Activated T-cell treated with anti-CD3 and anti-CD28 coated beads, Interleukin-2, amount 50 U/mL, for 4 hours (primary cell): ENCODE data around the gene FOCAD. TPM values are rescaled to one million over a fixed set of nuclear protein-coding genes. Genes with fewer than 3 reads are reported as not detected.

Experiments used
- ATAC-seq, 2 donors: fragments of 200-7000 bp; cut with Tn5 transposase; one replicate each; pipeline ENCODE4 v1.10.0; 2021
- DNase-seq: peaks from one replicate; pipeline ENCODE4 v3.0.0-alpha.2; 2020
- H3K27me3 Mint-ChIP-seq: one replicate; pipeline ENCODE4 v1.8.0; 2021; ENCODE audit warnings: low read depth, mixed read lengths
- H3K36me3 Mint-ChIP-seq: one replicate; pipeline ENCODE4 v1.8.0; 2022; ENCODE audit warnings: mixed read lengths; ENCODE audit not compliant: insufficient read depth
- H3K4me1 Mint-ChIP-seq: one replicate; pipeline ENCODE4 v1.8.0; 2021; ENCODE audit warnings: low read depth, mixed read lengths
- H3K4me3 Mint-ChIP-seq: one replicate; pipeline ENCODE4 v1.8.0; 2021; ENCODE audit warnings: mild to moderate bottlenecking, moderate library complexity, mixed read lengths
- H3K9me3 Mint-ChIP-seq: one replicate; pipeline ENCODE4 v1.8.0; 2021; ENCODE audit warnings: mixed read lengths
- total RNA-seq, 3 donors: library from RNA; stranded (reverse); gene quantifications; one replicate each; pipeline ENCODE4 v1.2.1, GENCODE V29; 2021

FOCAD gene
- total RNA-seq, 3 donors from 2014 or later, result 15.5 to 19.9 (median 18.6) TPM

DNA sequence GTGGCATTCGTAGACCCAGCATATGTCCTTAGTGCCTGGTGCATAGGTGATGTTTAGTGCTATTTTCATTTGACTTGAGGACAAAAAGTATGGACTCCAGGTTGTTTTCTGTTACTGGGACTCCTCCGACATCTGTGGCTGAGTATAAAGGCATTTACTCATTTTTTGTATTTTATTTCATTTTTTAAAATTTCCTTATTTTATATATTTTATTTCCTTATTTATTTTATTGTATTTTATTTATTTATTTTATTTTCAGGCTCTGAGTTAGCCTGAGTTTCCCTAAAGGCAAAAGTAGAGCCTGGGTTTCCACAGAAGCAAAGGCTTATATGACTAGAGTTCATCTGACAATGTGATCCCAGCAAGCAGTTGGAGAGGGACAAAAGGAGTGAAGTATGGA is 91.6 kb downstream of the FOCAD start:
- peaks cover 30% of the 10 kb centered on the region for H3K36me3 Mint-ChIP-seq
- H3K4me1 Mint-ChIP-seq, result no peaks in the 10 kb centered on the region
- peaks cover 5% of the 10 kb centered on the region for H3K9me3 Mint-ChIP-seq
- ATAC-seq (no peak), DNase-seq (no peak)
- H3K4me3 Mint-ChIP-seq, result no peak overlapping the region
- H3K27me3 Mint-ChIP-seq, result no peaks in the 10 kb centered on the region

DNA sequence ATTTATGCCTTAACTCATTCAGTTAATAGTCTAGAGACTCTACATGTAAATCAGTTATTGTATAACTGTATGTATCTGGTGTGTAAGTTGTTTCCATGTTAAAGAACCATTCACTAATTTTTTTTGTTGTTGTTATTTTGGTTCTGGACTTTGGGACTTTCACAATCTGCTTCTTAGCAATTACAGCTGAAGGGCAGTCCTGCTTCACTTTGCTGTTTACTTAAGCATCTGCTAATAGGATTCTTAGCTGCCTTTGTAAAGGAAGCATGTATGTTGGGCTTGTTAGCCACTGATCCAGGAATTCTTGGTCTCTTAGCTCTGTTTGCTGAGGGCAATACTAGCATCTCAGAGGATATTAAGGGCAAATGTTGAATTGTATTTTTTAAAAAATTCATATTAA is 97.0 kb downstream of the FOCAD start:
- ATAC-seq (no peak), DNase-seq (no peak)
- Mint-ChIP-seq H3K4me1 (peaks cover 1% of the 10 kb centered on the region), H3K27me3 (no peaks in the 10 kb centered on the region), H3K4me3 (no peak overlapping the region), H3K9me3 (no peaks in the 10 kb centered on the region), H3K36me3 (peaks cover 15% of the 10 kb centered on the region)

DNA sequence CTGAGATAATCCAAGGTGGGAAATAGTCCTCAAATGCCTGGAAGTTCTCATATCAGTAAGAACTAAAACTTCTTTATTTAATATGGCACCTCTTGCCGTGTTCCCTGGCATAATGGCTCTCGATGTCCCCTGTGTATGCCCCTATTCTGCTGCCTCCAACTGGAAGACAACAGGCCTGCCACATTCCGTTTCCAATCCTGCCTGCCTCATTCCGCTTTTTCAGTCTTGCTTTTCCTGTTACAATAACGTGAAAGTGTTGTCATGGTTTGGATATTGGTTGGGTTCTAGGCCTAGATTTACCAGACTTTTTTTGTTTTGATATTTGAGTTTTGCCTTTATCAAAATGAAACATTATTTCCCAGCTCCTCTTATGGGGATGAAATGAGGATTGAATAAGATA is 98.2 kb downstream of the FOCAD start:
- Mint-ChIP-seq H3K4me1 (peaks cover 1% of the 10 kb centered on the region), H3K9me3 (no peaks in the 10 kb centered on the region), H3K36me3 (peaks cover 16% of the 10 kb centered on the region), H3K27me3 (no peaks in the 10 kb centered on the region), H3K4me3 (no peak overlapping the region)
- DNase-seq, result no peak
- no peak for ATAC-seq

DNA sequence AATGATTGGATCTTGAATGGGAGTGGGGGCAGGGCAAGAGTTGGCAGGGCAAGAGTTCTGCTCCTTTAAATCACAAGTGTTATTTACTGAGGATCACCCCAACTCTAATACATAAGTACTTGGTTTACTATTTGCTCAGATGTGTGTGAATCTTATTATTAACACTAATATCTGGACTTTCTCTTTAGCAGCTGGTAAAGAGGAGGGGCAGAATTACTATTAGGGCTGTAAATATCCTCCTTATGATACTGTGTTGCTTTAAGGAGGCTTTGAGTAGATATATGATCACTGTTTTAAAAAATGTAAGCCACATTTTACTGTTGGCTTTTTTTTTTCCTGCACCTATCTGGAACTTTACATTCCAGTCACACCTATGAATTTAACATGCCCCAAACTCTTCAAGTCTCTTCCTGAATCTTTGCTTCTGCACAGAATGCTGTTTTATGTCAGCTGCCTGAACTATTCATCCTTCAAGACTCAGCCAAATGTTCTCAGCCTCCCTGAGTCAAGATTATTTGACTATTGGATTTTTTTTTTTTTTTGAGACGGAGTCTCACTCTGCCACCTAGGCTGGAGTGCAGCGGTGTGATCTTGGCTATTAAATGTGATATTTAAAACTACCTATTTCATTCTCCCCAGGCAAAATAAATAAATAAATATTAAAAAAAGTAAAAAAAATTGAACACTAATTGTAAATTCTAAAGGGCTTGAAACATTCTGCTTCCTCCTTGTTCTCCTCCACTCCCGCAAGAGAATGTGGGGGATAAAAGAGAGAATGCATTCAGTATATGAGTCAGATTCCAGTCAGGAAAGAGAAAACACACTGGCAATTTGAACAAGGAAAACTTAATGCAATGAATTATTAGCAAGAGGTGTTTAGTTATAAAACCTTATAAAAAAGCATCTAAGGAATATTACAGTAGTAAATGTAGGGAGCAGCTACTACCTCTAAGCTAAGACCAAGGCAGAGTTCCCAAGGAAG is 99.3 kb downstream of the FOCAD start:
- ATAC-seq (no peak), DNase-seq (no peak)
- H3K9me3 Mint-ChIP-seq, result no peaks in the 10 kb centered on the region
- peaks cover 1% of the 10 kb centered on the region for H3K4me1 Mint-ChIP-seq
- H3K27me3 Mint-ChIP-seq, result no peaks in the 10 kb centered on the region
- H3K36me3 Mint-ChIP-seq, result peaks cover 16% of the 10 kb centered on the region
- H3K4me3 Mint-ChIP-seq, result no peak overlapping the region

DNA sequence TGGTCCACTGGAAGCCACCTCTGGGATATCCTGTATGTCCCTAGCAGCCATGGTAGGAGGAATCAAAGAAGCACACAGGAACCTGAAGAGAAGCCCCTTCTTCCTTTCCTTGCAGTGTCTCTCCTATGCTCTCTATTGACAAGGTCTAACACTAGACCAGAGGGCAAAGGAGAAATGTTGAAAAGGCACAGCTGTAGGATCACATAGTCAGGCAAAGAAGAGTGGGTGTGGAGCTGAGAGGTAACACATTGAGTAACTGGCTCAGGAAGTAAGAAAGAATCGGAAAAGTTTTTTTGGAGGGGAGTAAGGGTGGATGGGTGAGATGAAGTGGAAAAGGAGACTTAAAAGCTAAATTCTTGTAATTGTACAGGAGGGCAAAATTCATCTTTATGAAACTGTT is 100.1 kb downstream of the FOCAD start:
- no peak for ATAC-seq
- Mint-ChIP-seq H3K4me1 (peaks cover 1% of the 10 kb centered on the region), H3K36me3 (peaks cover 16% of the 10 kb centered on the region), H3K4me3 (no peak overlapping the region), H3K27me3 (no peaks in the 10 kb centered on the region), H3K9me3 (no peaks in the 10 kb centered on the region)
- DNase-seq, result no peak

DNA sequence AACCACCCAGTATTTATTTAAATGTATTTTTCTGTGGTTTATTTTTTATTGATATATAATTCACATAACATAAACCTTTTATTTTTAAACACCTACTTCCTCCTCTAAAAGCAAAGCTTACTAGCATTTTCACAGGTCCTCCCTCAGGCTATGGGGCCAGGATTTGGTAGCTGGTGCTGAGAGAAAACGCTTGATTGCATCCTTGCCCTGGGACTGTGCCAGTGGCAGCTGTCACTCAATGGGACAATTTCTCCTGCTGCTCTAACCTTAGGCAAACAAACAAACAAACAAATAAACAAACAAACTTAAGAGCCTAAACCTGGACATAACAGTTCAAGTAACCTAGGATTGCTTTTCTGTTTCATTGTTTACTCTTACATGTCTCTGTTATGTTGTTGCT is 102.7 kb downstream of the FOCAD start:
- peaks cover 1% of the 10 kb centered on the region for H3K4me1 Mint-ChIP-seq
- ATAC-seq (no peak), DNase-seq (no peak)
- no peaks in the 10 kb centered on the region for H3K9me3 Mint-ChIP-seq
- no peaks in the 10 kb centered on the region for H3K27me3 Mint-ChIP-seq
- peaks cover 33% of the 10 kb centered on the region for H3K36me3 Mint-ChIP-seq
- no peak overlapping the region for H3K4me3 Mint-ChIP-seq

DNA sequence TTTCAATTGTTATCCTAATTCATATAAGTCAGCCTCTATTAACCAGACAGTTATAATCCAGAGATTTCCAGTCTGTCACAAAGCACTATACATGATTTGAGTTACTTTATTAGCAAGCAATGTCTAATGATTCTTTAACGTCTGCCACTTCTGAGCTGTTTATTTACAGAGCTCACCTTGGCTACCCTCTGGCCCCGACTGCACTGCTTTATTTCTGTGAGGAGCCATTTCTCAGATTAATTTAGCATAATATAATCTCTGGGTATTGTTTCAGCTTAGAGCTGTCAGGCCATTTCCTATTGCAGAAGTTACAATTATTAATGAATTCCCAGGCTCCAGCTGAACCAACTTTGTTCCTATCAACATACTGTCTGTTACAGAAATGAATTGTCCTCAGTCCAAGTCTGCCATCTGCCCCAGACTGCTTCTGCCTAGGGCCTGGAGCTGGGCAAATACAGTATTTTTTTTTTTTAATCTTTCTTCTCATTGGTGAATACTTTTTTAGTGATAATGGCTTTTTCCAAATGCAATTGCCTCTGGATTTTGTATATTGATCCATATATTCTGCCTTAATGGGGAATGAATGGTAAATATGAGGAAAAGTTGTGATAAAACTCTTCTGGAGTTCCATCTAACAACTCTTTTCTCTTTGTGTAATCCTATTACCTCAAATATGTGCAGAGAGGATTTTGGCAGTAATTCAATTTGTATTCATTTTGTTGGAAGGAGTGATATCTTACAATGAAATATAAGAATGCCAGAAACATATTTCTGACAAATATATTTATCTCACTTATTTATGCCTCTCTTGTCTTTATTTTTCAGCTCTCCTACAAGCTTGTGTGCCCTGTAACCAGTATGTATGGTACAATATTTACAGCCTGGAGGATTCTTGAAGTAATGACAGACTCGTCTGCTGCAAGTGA is 104.7 kb downstream of the FOCAD start:
- no peak for ATAC-seq
- H3K36me3 Mint-ChIP-seq, result peaks cover 36% of the 10 kb centered on the region

DNA sequence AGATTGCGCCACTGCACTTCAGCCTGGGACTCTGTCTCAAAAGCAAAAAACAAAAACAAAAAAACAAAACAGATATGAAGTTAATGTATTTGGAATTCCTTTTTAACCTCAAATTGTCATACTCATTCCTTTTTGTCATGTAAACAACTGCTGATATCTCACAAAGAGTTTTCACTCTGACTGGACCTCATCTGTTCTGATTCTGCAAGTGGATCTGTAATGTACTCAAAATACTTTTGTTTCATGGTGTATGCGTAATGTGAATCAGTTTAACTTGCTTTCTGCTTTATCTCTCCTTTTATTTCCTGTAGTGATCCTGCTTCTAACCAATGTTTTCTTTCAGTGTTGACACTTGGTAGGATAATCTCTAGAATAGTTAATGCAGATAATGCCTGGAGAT is 106.7 kb downstream of the FOCAD start:
- Mint-ChIP-seq H3K9me3 (no peaks in the 10 kb centered on the region), H3K4me3 (no peak overlapping the region), H3K4me1 (peaks cover 1% of the 10 kb centered on the region), H3K36me3 (peaks cover 35% of the 10 kb centered on the region), H3K27me3 (no peaks in the 10 kb centered on the region)
- DNase-seq (no peak), ATAC-seq (no peak)

More for the DNA sequence above, 104.7 kb downstream of the FOCAD start:
- H3K27me3 Mint-ChIP-seq, result no peaks in the 10 kb centered on the region
- no peak for DNase-seq
- no peak overlapping the region for H3K4me3 Mint-ChIP-seq
- H3K4me1 Mint-ChIP-seq, result peaks cover 1% of the 10 kb centered on the region
- no peaks in the 10 kb centered on the region for H3K9me3 Mint-ChIP-seq

DNA sequence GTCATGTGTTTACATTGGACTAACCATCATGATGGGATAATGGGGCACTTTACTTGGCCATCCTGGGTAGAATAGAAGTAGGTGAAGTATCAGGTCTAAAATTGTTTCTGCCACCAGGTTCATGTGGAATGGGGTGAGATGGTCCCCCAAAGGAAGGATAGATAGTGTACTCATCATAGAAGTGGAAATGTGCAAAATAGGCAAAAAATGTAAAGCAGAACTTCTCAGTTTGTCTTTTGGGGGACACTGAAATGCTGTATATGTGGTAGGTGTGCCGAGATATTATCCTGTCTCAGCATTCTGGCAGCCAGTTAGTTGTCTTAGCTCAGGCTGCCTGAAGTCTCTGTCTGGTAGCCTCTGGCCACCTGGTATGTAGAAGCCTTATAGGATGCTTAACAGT is 107.6 kb downstream of the FOCAD start:
- DNase-seq (no peak), ATAC-seq (no peak)
- H3K36me3 Mint-ChIP-seq, result peaks cover 35% of the 10 kb centered on the region
- H3K4me1 Mint-ChIP-seq, result no peaks in the 10 kb centered on the region
- no peaks in the 10 kb centered on the region for H3K9me3 Mint-ChIP-seq
- no peaks in the 10 kb centered on the region for H3K27me3 Mint-ChIP-seq
- no peak overlapping the region for H3K4me3 Mint-ChIP-seq

DNA sequence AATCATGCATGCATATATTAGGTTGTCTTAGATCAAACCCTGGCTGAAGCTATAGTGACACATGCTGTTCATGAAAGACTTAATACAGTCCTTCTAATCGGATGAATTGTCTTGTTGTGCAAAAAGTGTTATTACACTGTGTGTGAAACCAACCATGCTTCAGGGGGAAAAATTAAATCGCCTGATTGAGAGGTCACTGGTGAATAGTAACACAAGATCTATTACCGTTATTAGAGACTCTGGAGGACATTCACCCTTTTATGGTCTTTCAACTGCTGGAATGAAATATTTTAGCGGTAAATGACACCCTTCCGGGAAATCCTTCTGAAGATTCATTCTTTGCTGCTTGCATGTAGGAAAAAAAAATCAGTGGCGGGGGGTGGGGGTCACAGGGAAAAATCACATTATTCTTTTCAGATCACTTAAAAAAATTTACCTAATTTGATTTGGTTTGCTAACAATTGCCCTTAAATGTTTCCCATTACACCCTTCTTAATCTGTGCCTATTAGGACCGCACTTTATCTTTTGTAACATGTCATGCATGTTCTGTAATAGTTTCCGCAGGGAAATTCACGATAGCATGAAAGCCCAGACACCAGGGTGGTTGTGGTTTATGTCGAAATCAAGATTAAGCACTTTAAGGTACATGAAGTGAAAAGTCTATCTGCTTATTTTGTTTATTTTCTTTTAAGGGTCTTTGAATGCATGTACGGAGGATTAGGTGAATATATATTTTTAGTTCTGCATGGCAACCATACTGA is 120.6 kb downstream of the FOCAD start:
- Mint-ChIP-seq H3K27me3 (no peaks in the 10 kb centered on the region), H3K4me1 (no peaks in the 10 kb centered on the region), H3K9me3 (no peaks in the 10 kb centered on the region), H3K4me3 (no peak overlapping the region), H3K36me3 (peaks cover 4% of the 10 kb centered on the region)
- DNase-seq, result no peak
- no peak for ATAC-seq

DNA sequence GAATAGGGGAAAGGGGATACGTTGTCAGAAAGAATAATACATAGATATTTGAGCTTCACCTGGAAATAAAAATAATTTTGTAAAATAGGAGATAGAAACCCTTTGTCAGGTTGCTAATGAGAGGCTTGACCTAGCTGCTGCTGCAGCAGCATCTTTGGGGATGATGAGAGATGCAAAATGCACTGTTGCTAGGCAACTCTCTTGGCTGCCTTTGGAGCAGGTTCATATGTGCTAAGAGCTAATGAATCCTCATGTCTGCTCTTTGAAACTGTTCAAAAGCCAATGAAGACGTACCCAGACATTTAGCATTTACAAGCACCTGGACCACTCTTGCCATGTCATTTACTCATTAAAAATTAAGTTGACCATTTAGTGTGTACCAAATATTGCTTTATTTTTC is 121.7 kb downstream of the FOCAD start:
- DNase-seq, result no peak
- no peaks in the 10 kb centered on the region for H3K9me3 Mint-ChIP-seq
- no peaks in the 10 kb centered on the region for H3K27me3 Mint-ChIP-seq
- peaks cover 4% of the 10 kb centered on the region for H3K36me3 Mint-ChIP-seq
- ATAC-seq, result no peak
- H3K4me1 Mint-ChIP-seq, result no peaks in the 10 kb centered on the region
- H3K4me3 Mint-ChIP-seq, result no peak overlapping the region

DNA sequence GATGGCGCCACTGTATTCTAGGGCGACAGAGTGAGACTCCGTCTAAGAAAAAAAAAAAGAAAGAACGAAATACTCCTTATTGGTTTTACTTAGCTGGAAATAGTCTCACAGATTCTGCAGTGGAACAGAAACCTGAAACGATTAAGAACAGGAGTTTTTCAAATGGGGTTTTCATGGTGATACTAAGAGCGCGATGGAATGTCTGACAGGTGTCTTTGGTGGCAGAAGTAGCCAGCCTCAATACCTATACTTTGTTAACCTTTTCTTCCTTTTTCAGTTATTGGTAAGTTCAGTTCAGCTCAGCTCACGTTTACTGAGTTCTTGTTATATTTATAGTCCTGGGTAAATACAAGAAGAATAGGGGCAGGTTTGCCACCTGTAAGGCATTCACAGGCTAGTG is 123.9 kb downstream of the FOCAD start:
- no peak for ATAC-seq
- H3K27me3 Mint-ChIP-seq, result no peaks in the 10 kb centered on the region

DNA sequence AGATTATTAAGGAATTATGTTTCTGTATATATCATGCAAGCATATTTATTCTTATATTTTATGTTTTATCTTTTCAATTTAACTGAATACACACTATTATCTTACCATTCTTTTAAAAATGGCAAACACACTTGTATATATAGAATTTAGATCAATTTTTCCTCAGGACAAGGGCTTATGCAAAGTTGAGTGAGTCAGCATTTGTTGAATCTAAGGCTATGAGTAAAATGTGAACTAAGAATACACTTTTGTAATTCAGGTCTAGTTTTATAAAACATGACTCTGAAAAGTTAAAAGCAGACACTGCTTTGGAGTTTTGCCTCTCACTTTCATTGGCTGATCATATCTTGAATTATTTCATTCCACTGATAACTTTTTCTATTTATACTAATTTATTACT is 127.8 kb downstream of the FOCAD start:
- Mint-ChIP-seq H3K36me3 (peaks cover 6% of the 10 kb centered on the region), H3K9me3 (no peaks in the 10 kb centered on the region), H3K27me3 (no peaks in the 10 kb centered on the region), H3K4me1 (no peaks in the 10 kb centered on the region), H3K4me3 (no peak overlapping the region)
- DNase-seq (no peak), ATAC-seq (no peak)

More for the DNA sequence above, 123.9 kb downstream of the FOCAD start:
- Mint-ChIP-seq H3K4me3 (no peak overlapping the region), H3K9me3 (no peaks in the 10 kb centered on the region), H3K36me3 (peaks cover 10% of the 10 kb centered on the region), H3K4me1 (no peaks in the 10 kb centered on the region)
- DNase-seq, result no peak
